ENCODE results near the gene PEX6.
A peak's percentile ranks its signal among the peaks of the same experiment; 100 is the strongest.

The PEX6 gene

GRCh38 chr6:42928986-42929820 is 49.8 kb downstream of the PEX6 start, which contains the start of gene CNPY3:
Gene CNPY3, plus strand, starts transcription at chr6:42929480. Its CDS starts 91 bp downstream, at chr6:42929571.
- peaks cover 16% of the 10 kb centered on the region for H3K36me3 ChIP-seq (ENCODE audit: insufficient read depth, insufficient read length, low read length)
- H3K4me3 ChIP-seq (ENCODE audit: insufficient read length, low read depth): peak within 1 kb of the TSS; percentile 71
- H3K27me3 ChIP-seq (ENCODE audit: insufficient read depth, insufficient read length): no peaks in the 10 kb centered on the region
- peak within 1 kb of the TSS; percentile 88 for H3K9ac ChIP-seq (ENCODE audit: insufficient read length, low read depth)
- H3K9me3 ChIP-seq (ENCODE audit: insufficient read depth, low read length): no peaks in the 10 kb centered on the region
- peak; percentile 93 for DNase-seq (ENCODE audit: low read depth, low spot score)
- TF ChIP-seq ZNF274 (IDR thresholded peaks at IDR 0.05; ENCODE audit: low read depth, low read length) (no peak), YY1 (IDR thresholded peaks at IDR 0.05; ENCODE audit: insufficient read depth, insufficient read length) (peak; percentile 11), SUZ12 (IDR thresholded peaks at IDR 0.05; ENCODE audit: extremely low read depth, insufficient read depth, insufficient read length) (no peak)
- peaks cover 3% of the 10 kb centered on the region for H3K4me1 ChIP-seq (ENCODE audit: insufficient read depth, insufficient read length)

- H3K4me3 ChIP-seq (ENCODE audit: insufficient read length, low read depth): no peak overlapping the region
- no peak for DNase-seq (ENCODE audit: low read depth, low spot score)
- TF ChIP-seq SUZ12 (IDR thresholded peaks at IDR 0.05; ENCODE audit: extremely low read depth, insufficient read depth, insufficient read length) (no peak), YY1 (IDR thresholded peaks at IDR 0.05; ENCODE audit: insufficient read depth, insufficient read length) (no peak), ZNF274 (IDR thresholded peaks at IDR 0.05; ENCODE audit: low read depth, low read length) (no peak)
- H3K36me3 ChIP-seq (ENCODE audit: insufficient read depth, insufficient read length, low read length): no peaks in the 10 kb centered on the region
- no peaks in the 10 kb centered on the region for H3K9me3 ChIP-seq (ENCODE audit: insufficient read depth, low read length)
- H3K4me1 ChIP-seq (ENCODE audit: insufficient read depth, insufficient read length): peaks cover 2% of the 10 kb centered on the region
- H3K27me3 ChIP-seq (ENCODE audit: insufficient read depth, insufficient read length): no peaks in the 10 kb centered on the region
- peak overlapping the region; percentile 21 for H3K9ac ChIP-seq (ENCODE audit: insufficient read length, low read depth)
These were observed 53.6 kb downstream of the PEX6 start for GRCh38 chr6:42925248-42925857.

- Histone ChIP-seq H3K4me1 (ENCODE audit: insufficient read depth, insufficient read length) (peaks cover 2% of the 10 kb centered on the region), H3K36me3 (ENCODE audit: insufficient read depth, insufficient read length, low read length) (no peaks in the 10 kb centered on the region)
These were observed 55.3 kb downstream of the PEX6 start for GRCh38 chr6:42923666-42924065.

GRCh38 chr6:42921801-42922200 is 57.2 kb downstream of the PEX6 start:
- DNase-seq (ENCODE audit: low read depth, low spot score): no peak
- H3K9ac ChIP-seq (ENCODE audit: insufficient read length, low read depth): no peak overlapping the region
- H3K4me1 ChIP-seq (ENCODE audit: insufficient read depth, insufficient read length): peaks cover 2% of the 10 kb centered on the region
- no peak overlapping the region for H3K4me3 ChIP-seq (ENCODE audit: insufficient read length, low read depth)
- no peaks in the 10 kb centered on the region for H3K27me3 ChIP-seq (ENCODE audit: insufficient read depth, insufficient read length)
- TF ChIP-seq ZNF274 (IDR thresholded peaks at IDR 0.05; ENCODE audit: low read depth, low read length) (no peak), SUZ12 (IDR thresholded peaks at IDR 0.05; ENCODE audit: extremely low read depth, insufficient read depth, insufficient read length) (no peak), YY1 (IDR thresholded peaks at IDR 0.05; ENCODE audit: insufficient read depth, insufficient read length) (no peak)
- no peaks in the 10 kb centered on the region for H3K9me3 ChIP-seq (ENCODE audit: insufficient read depth, low read length)
- H3K36me3 ChIP-seq (ENCODE audit: insufficient read depth, insufficient read length, low read length): no peaks in the 10 kb centered on the region

More at GRCh38 chr6:42923666-42924065, 55.3 kb downstream of the PEX6 start:
- TF ChIP-seq ZNF274 (IDR thresholded peaks at IDR 0.05; ENCODE audit: low read depth, low read length): no peak
- no peak for TF ChIP-seq YY1 (IDR thresholded peaks at IDR 0.05; ENCODE audit: insufficient read depth, insufficient read length)
- DNase-seq (ENCODE audit: low read depth, low spot score): no peak
- Histone ChIP-seq H3K9ac (ENCODE audit: insufficient read length, low read depth) (no peak overlapping the region), H3K27me3 (ENCODE audit: insufficient read depth, insufficient read length) (no peaks in the 10 kb centered on the region), H3K4me3 (ENCODE audit: insufficient read length, low read depth) (no peak overlapping the region), H3K9me3 (ENCODE audit: insufficient read depth, low read length) (no peaks in the 10 kb centered on the region)

- no peaks in the 10 kb centered on the region for H3K9me3 ChIP-seq (ENCODE audit: insufficient read depth, low read length)
- H3K4me3 ChIP-seq (ENCODE audit: insufficient read length, low read depth): no peak overlapping the region
- H3K4me1 ChIP-seq (ENCODE audit: insufficient read depth, insufficient read length): no peaks in the 10 kb centered on the region
- no peak for DNase-seq (ENCODE audit: low read depth, low spot score)
- no peaks in the 10 kb centered on the region for H3K27me3 ChIP-seq (ENCODE audit: insufficient read depth, insufficient read length)
- no peak overlapping the region for H3K9ac ChIP-seq (ENCODE audit: insufficient read length, low read depth)
- TF ChIP-seq YY1 (IDR thresholded peaks at IDR 0.05; ENCODE audit: insufficient read depth, insufficient read length): no peak
- no peak for TF ChIP-seq ZNF274 (IDR thresholded peaks at IDR 0.05; ENCODE audit: low read depth, low read length)
- no peak for TF ChIP-seq SUZ12 (IDR thresholded peaks at IDR 0.05; ENCODE audit: extremely low read depth, insufficient read depth, insufficient read length)
- no peaks in the 10 kb centered on the region for H3K36me3 ChIP-seq (ENCODE audit: insufficient read depth, insufficient read length, low read length)
These were observed 62.7 kb downstream of the PEX6 start for GRCh38 chr6:42916288-42916687.

GRCh38 chr6:42915732-42916131 is 63.2 kb downstream of the PEX6 start, which contains the start of gene PTCRA:
Gene PTCRA, plus strand, starts transcription at chr6:42916053. Its CDS starts 17 bp downstream, at chr6:42916070.
- Histone ChIP-seq H3K4me1 (ENCODE audit: insufficient read depth, insufficient read length) (no peaks in the 10 kb centered on the region), H3K27me3 (ENCODE audit: insufficient read depth, insufficient read length) (no peaks in the 10 kb centered on the region), H3K4me3 (ENCODE audit: insufficient read length, low read depth) (no peak within 1 kb of the TSS), H3K9ac (ENCODE audit: insufficient read length, low read depth) (no peak within 1 kb of the TSS), H3K36me3 (ENCODE audit: insufficient read depth, insufficient read length, low read length) (no peaks in the 10 kb centered on the region), H3K9me3 (ENCODE audit: insufficient read depth, low read length) (no peaks in the 10 kb centered on the region)
- DNase-seq (ENCODE audit: low read depth, low spot score): no peak
- TF ChIP-seq SUZ12 (IDR thresholded peaks at IDR 0.05; ENCODE audit: extremely low read depth, insufficient read depth, insufficient read length): no peak
- no peak for TF ChIP-seq ZNF274 (IDR thresholded peaks at IDR 0.05; ENCODE audit: low read depth, low read length)

GRCh38 chr6:42914546-42914945 is 64.4 kb downstream of the PEX6 start:
- no peak overlapping the region for H3K9ac ChIP-seq (ENCODE audit: insufficient read length, low read depth)
- H3K27me3 ChIP-seq (ENCODE audit: insufficient read depth, insufficient read length): no peaks in the 10 kb centered on the region
- TF ChIP-seq YY1 (IDR thresholded peaks at IDR 0.05; ENCODE audit: insufficient read depth, insufficient read length) (no peak), SUZ12 (IDR thresholded peaks at IDR 0.05; ENCODE audit: extremely low read depth, insufficient read depth, insufficient read length) (no peak), ZNF274 (IDR thresholded peaks at IDR 0.05; ENCODE audit: low read depth, low read length) (no peak)
- H3K4me3 ChIP-seq (ENCODE audit: insufficient read length, low read depth): no peak overlapping the region
- H3K36me3 ChIP-seq (ENCODE audit: insufficient read depth, insufficient read length, low read length): no peaks in the 10 kb centered on the region
- no peaks in the 10 kb centered on the region for H3K9me3 ChIP-seq (ENCODE audit: insufficient read depth, low read length)
- no peak for DNase-seq (ENCODE audit: low read depth, low spot score)
- no peaks in the 10 kb centered on the region for H3K4me1 ChIP-seq (ENCODE audit: insufficient read depth, insufficient read length)
